K562 (cell line): ENCODE measurements around the gene VSIG4. TPM values are rescaled to one million over a fixed set of nuclear protein-coding genes. Genes with fewer than 3 reads are reported as not detected.

Experiments used
- ARHGAP35 ChIP-seq: fragments of 450-650 bp; IDR thresholded peaks from 2 replicates; pipeline ENCODE4 v1.6.1; 2018; ENCODE audit not compliant: partially characterized antibody
- BCLAF1 ChIP-seq, 2 experiments: fragments of 450-650 bp in 1 of 2; IDR thresholded peaks; 2 replicates each; pipeline ENCODE4 v1.6.1; 2011 to 2017; ENCODE audit warnings: low read depth in 2 of 2, antibody characterized with exemption in 1 of 2, borderline replicate concordance in 1 of 2, low read length in 1 of 2, mild to moderate bottlenecking in 1 of 2, mixed read lengths in 1 of 2; ENCODE audit not compliant: control insufficient read depth in 1 of 2
- E2F3 ChIP-seq: fragments of 250-450 bp; sonication (Bioruptor Pico); IDR thresholded peaks from 2 replicates; pipeline ENCODE4 v1.4.0; 2020; ENCODE audit warnings: mild to moderate bottlenecking
- KDM2B ChIP-seq: fragments of 250-450 bp; sonication (Bioruptor Pico); IDR thresholded peaks from 2 replicates; pipeline ENCODE4 v1.8.0; 2021; ENCODE audit warnings: mild to moderate bottlenecking, moderate library complexity
- MEIS2 ChIP-seq: fragments of 450-650 bp; IDR thresholded peaks from 2 replicates; pipeline ENCODE4 v1.6.1; 2014; ENCODE audit warnings: mild to moderate bottlenecking; ENCODE audit not compliant: partially characterized antibody
- NONO ChIP-seq, 2 experiments: fragments of 200-400 bp in 1 of 2; fragments of 450-650 bp in 1 of 2; formaldehyde crosslinking in 1 of 2; IDR thresholded peaks; 2 replicates each; pipeline ENCODE4 v1.6.1; 2017; ENCODE audit warnings: low read depth in 2 of 2, mild to moderate bottlenecking in 2 of 2, moderate library complexity in 2 of 2, low read length in 1 of 2
- RBBP5 ChIP-seq: fragments of 200-600 bp; sonication (generic); IDR thresholded peaks from 2 replicates; pipeline ENCODE4 v1.6.1; 2012; ENCODE audit warnings: borderline replicate concordance, mild to moderate bottlenecking, low read length, control low read depth, inconsistent platforms; ENCODE audit not compliant: insufficient read depth, poor library complexity, severe bottlenecking
- TAF9B ChIP-seq: fragments of 450-650 bp; IDR thresholded peaks from 2 replicates; pipeline ENCODE4 v1.6.1; 2018; ENCODE audit warnings: mild to moderate bottlenecking; ENCODE audit not compliant: partially characterized antibody
- TCF7 ChIP-seq: sonication (generic); IDR thresholded peaks from 2 replicates; pipeline ENCODE4 v1.6.1; 2016; ENCODE audit warnings: antibody characterized with exemption, borderline replicate concordance
- THRAP3 ChIP-seq: fragments of 450-650 bp; IDR thresholded peaks from 2 replicates; pipeline ENCODE4 v1.6.1; 2016; ENCODE audit warnings: mild to moderate bottlenecking, inconsistent platforms, borderline replicate concordance
- XRCC4 ChIP-seq: IDR thresholded peaks from one replicate; pipeline ENCODE4 v1.6.1; 2011; ENCODE audit not compliant: insufficient read depth, insufficient read length; ENCODE audit errors: extremely low read depth
- ZC3H11A ChIP-seq: IDR thresholded peaks from 2 replicates; pipeline ENCODE4 v1.6.1; 2012; ENCODE audit warnings: low read depth, low read length, improper control_type of control experiment
- ZNF518B ChIP-seq: fragments of 250-450 bp; sonication (Bioruptor Pico); IDR thresholded peaks from 2 replicates; pipeline ENCODE4 v1.5.0; 2021; ENCODE audit warnings: mild to moderate bottlenecking, moderate library complexity
- ZNF586 ChIP-seq: fragments of 450-650 bp; formaldehyde crosslinking; conservative IDR thresholded peaks from 2 replicates; pipeline ENCODE4 v1.4.0; 2020; ENCODE audit warnings: mild to moderate bottlenecking, moderate library complexity
- polyA plus RNA-seq, 8 experiments: library from polyadenylated mRNA; depleted of rRNA in 4 of 8; stranded (reverse) in 5 of 8; unstranded in 3 of 8; fragments of >200 nt; fragmentation: Nextera tagmentation in 2 of 8; fragmentation: Illumina TruSeq in 1 of 8; extraction: Ambion mirVana in 2 of 8; extraction: Trizol in 1 of 8; gene quantifications; 2 replicates each; pipeline versions ENCODE4 v1.2.1 to v1.2.3, GENCODE V29; 2011 to 2014; ENCODE audit warnings: inconsistent platforms in 1 of 8, missing spikeins in 1 of 8
- total RNA-seq, 7 experiments: library from RNA; depleted of rRNA in 6 of 7; stranded (reverse); fragments of >200 nt in 6 of 7; fragmentation: Illumina TruSeq in 2 of 7; extraction: Trizol in 2 of 7; gene quantifications; 2 replicates each; pipeline versions ENCODE4 v1.2.1 to v1.2.3, GENCODE V29; 2011 to 2021; ENCODE audit warnings: low replicate concordance in 1 of 7
- TF ChIP-seq, protein P1 (sequence below): fragments of 450-650 bp; IDR thresholded peaks from 2 replicates; pipeline ENCODE4 v1.6.1; 2016; ENCODE audit warnings: missing biosample characterization, missing genetic modification characterization
- TF ChIP-seq, protein P2 (sequence below): sonication (generic); formaldehyde crosslinking; IDR thresholded peaks from 2 replicates; pipeline ENCODE4 v1.9.0; 2022; ENCODE audit warnings: mild to moderate bottlenecking, missing genetic modification reagents

The VSIG4 gene
- total and polyA plus RNA-seq, 9 of the 15 experiments (the other 6 are each of a cell fraction or from before 2014, with no cell fraction given) = 0.22 to 1.6 (median 0.46) TPM; not detected in 1

- no peak for TF ChIP-seq RBBP5
- no peak for TF ChIP-seq E2F3 (CRISPR knock-in tag)
- no peak for TF ChIP-seq BCLAF1 (IDR thresholded peaks at IDR 0.05; ENCODE audit: borderline replicate concordance in 1 of 2, control insufficient read depth in 1 of 2, low read depth in 2 of 2, low read length in 1 of 2)
- TF ChIP-seq XRCC4 = no peak
- TF ChIP-seq ZNF586 (CRISPR knock-in tag) = no peak
- no peak for TF ChIP-seq KDM2B
- no peak for TF ChIP-seq ARHGAP35
- TF ChIP-seq NONO (IDR thresholded peaks at IDR 0.05; ENCODE audit: low read depth in 2 of 2, low read length in 1 of 2) = 0 out of 4 replicates have a peak, but pooled peaks of 1 of the 2 experiments have one; percentile 46
- TF ChIP-seq ZC3H11A = no peak
- TF ChIP-seq, protein P1, sequence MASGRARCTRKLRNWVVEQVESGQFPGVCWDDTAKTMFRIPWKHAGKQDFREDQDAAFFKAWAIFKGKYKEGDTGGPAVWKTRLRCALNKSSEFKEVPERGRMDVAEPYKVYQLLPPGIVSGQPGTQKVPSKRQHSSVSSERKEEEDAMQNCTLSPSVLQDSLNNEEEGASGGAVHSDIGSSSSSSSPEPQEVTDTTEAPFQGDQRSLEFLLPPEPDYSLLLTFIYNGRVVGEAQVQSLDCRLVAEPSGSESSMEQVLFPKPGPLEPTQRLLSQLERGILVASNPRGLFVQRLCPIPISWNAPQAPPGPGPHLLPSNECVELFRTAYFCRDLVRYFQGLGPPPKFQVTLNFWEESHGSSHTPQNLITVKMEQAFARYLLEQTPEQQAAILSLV (tag) = no peak
- TF ChIP-seq TCF7 = no peak
- TF ChIP-seq, protein P2, sequence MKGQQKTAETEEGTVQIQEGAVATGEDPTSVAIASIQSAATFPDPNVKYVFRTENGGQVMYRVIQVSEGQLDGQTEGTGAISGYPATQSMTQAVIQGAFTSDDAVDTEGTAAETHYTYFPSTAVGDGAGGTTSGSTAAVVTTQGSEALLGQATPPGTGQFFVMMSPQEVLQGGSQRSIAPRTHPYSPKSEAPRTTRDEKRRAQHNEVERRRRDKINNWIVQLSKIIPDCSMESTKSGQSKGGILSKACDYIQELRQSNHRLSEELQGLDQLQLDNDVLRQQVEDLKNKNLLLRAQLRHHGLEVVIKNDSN (CRISPR knock-in tag) = no peak
- TF ChIP-seq ZNF518B (CRISPR knock-in tag) = no peak
- no peak for TF ChIP-seq MEIS2
- TF ChIP-seq THRAP3 = no peak
- TF ChIP-seq TAF9B = no peak
These were observed 17.1 kb downstream of the VSIG4 start (continued) for GRCh38 chrX:66022632-66023384.
